ENCODE results near the gene RICTOR.
"Not testable (repeated sequence)": the region's sequence is repeated elsewhere in the genome, so short reads cannot be mapped to it uniquely, and the experiment has no call there.

The RICTOR gene

GRCh38 chr5:39058178-39058921, 15.8 kb downstream of the RICTOR start:
- peak overlapping the region; percentile 17 for H3K4me3 Mint-ChIP-seq
- no peaks in the 10 kb centered on the region for H3K9me3 Mint-ChIP-seq
- peaks cover 7% of the 10 kb centered on the region for H3K4me1 Mint-ChIP-seq (ENCODE audit: low read depth)
- H3K27me3 Mint-ChIP-seq, result no peaks in the 10 kb centered on the region
- no peak overlapping the region for H3K27ac Mint-ChIP-seq
- intact Hi-C loops (cut with micrococcal nuclease), result loop anchor here (10.0 kb wide), 1 partner anchor 54 kb away; no protein-coding TSS in a partner anchor
- H3K36me3 Mint-ChIP-seq (ENCODE audit: low read depth), result peaks cover 26% of the 10 kb centered on the region

GRCh38 chr5:39057734-39058133, 16.5 kb downstream of the RICTOR start:
- Mint-ChIP-seq H3K36me3 (ENCODE audit: low read depth) (peaks cover 26% of the 10 kb centered on the region), H3K27ac (no peak overlapping the region), H3K27me3 (no peaks in the 10 kb centered on the region), H3K4me3 (no peak overlapping the region), H3K4me1 (ENCODE audit: low read depth) (peaks cover 5% of the 10 kb centered on the region), H3K9me3 (no peaks in the 10 kb centered on the region)
- intact Hi-C loops (cut with micrococcal nuclease), result loop anchor here (10.0 kb wide), 1 partner anchor 53 kb away; no protein-coding TSS in a partner anchor

- no peaks in the 10 kb centered on the region for H3K9me3 Mint-ChIP-seq
- no peaks in the 10 kb centered on the region for H3K27me3 Mint-ChIP-seq
- intact Hi-C loops (cut with micrococcal nuclease), result loop anchor here (10.0 kb wide), 1 partner anchor 51 kb away; no protein-coding TSS in a partner anchor
- no peak overlapping the region for H3K4me3 Mint-ChIP-seq
- H3K27ac Mint-ChIP-seq, result no peak overlapping the region
- peaks cover 5% of the 10 kb centered on the region for H3K4me1 Mint-ChIP-seq (ENCODE audit: low read depth)
- H3K36me3 Mint-ChIP-seq (ENCODE audit: low read depth), result peaks cover 26% of the 10 kb centered on the region
Observed at GRCh38 chr5:39055768-39056398, 18.3 kb downstream of the RICTOR start.

- intact Hi-C loops (cut with micrococcal nuclease), result loop anchor here (10.0 kb wide), 1 partner anchor 50 kb away; no protein-coding TSS in a partner anchor
- Mint-ChIP-seq H3K27me3 (no peaks in the 10 kb centered on the region), H3K36me3 (ENCODE audit: low read depth) (peaks cover 26% of the 10 kb centered on the region), H3K4me1 (ENCODE audit: low read depth) (peaks cover 5% of the 10 kb centered on the region), H3K9me3 (no peaks in the 10 kb centered on the region), H3K27ac (no peak overlapping the region), H3K4me3 (no peak overlapping the region)
Observed at GRCh38 chr5:39055027-39055767, 19.0 kb downstream of the RICTOR start.

- peaks cover 26% of the 10 kb centered on the region for H3K36me3 Mint-ChIP-seq (ENCODE audit: low read depth)
- H3K27ac Mint-ChIP-seq, result no peak overlapping the region
- H3K9me3 Mint-ChIP-seq, result no peaks in the 10 kb centered on the region
- intact Hi-C loops (cut with micrococcal nuclease), result loop anchor here (10.0 kb wide), 1 partner anchor 48 kb away; no protein-coding TSS in a partner anchor
- peaks cover 6% of the 10 kb centered on the region for H3K4me1 Mint-ChIP-seq (ENCODE audit: low read depth)
- H3K27me3 Mint-ChIP-seq, result no peaks in the 10 kb centered on the region
- no peak overlapping the region for H3K4me3 Mint-ChIP-seq
Observed at GRCh38 chr5:39053189-39053588, 21.0 kb downstream of the RICTOR start.

- Mint-ChIP-seq H3K9me3 (no peaks in the 10 kb centered on the region), H3K27me3 (no peaks in the 10 kb centered on the region), H3K4me1 (ENCODE audit: low read depth) (peaks cover 6% of the 10 kb centered on the region), H3K4me3 (no peak overlapping the region), H3K36me3 (ENCODE audit: low read depth) (peaks cover 26% of the 10 kb centered on the region), H3K27ac (no peak overlapping the region)
- intact Hi-C loops (cut with micrococcal nuclease), result loop anchor here (10.0 kb wide), 1 partner anchor 47 kb away; no protein-coding TSS in a partner anchor
Observed at GRCh38 chr5:39052141-39052540, 22.1 kb downstream of the RICTOR start.

- Mint-ChIP-seq H3K36me3 (ENCODE audit: low read depth) (peaks cover 5% of the 10 kb centered on the region), H3K4me1 (ENCODE audit: low read depth) (peaks cover 6% of the 10 kb centered on the region), H3K27me3 (no peaks in the 10 kb centered on the region), H3K9me3 (no peaks in the 10 kb centered on the region), H3K4me3 (no peak overlapping the region), H3K27ac (no peak overlapping the region)
- intact Hi-C loops (cut with micrococcal nuclease), result no loop called here
Observed at GRCh38 chr5:39049315-39049714, 24.9 kb downstream of the RICTOR start.

- H3K4me1 Mint-ChIP-seq (ENCODE audit: low read depth), result peaks cover 2% of the 10 kb centered on the region
- H3K4me3 Mint-ChIP-seq, result no peak overlapping the region
- H3K9me3 Mint-ChIP-seq, result peaks cover 3% of the 10 kb centered on the region
- no peak overlapping the region for H3K27ac Mint-ChIP-seq
- no peaks in the 10 kb centered on the region for H3K27me3 Mint-ChIP-seq
- intact Hi-C loops (cut with micrococcal nuclease), result no loop called here
- peaks cover 9% of the 10 kb centered on the region for H3K36me3 Mint-ChIP-seq (ENCODE audit: low read depth)
Observed at GRCh38 chr5:39040875-39041274, 33.3 kb downstream of the RICTOR start.

- H3K4me3 Mint-ChIP-seq; H3K27me3 Mint-ChIP-seq; H3K4me1 Mint-ChIP-seq (ENCODE audit: low read depth); intact Hi-C loops (cut with micrococcal nuclease); H3K27ac Mint-ChIP-seq: not testable (repeated sequence)
- H3K9me3 Mint-ChIP-seq, result peaks cover 13% of the 10 kb centered on the region
- H3K36me3 Mint-ChIP-seq (ENCODE audit: low read depth), result peaks cover 20% of the 10 kb centered on the region
Observed at GRCh38 chr5:39034493-39034892, 39.7 kb downstream of the RICTOR start.

- Mint-ChIP-seq H3K27ac (no peak overlapping the region), H3K36me3 (ENCODE audit: low read depth) (peaks cover 35% of the 10 kb centered on the region), H3K4me1 (ENCODE audit: low read depth) (peaks cover 9% of the 10 kb centered on the region), H3K4me3 (no peak overlapping the region), H3K27me3 (no peaks in the 10 kb centered on the region), H3K9me3 (peaks cover 25% of the 10 kb centered on the region)
- intact Hi-C loops (cut with micrococcal nuclease), result no loop called here
Observed at GRCh38 chr5:39031041-39031440, 43.2 kb downstream of the RICTOR start.

GRCh38 chr5:39025456-39025855, 48.7 kb downstream of the RICTOR start:
- H3K27ac Mint-ChIP-seq, result no peak overlapping the region
- peaks cover 16% of the 10 kb centered on the region for H3K36me3 Mint-ChIP-seq (ENCODE audit: low read depth)
- peaks cover 36% of the 10 kb centered on the region for H3K4me1 Mint-ChIP-seq (ENCODE audit: low read depth)
- peaks cover 14% of the 10 kb centered on the region for H3K9me3 Mint-ChIP-seq
- intact Hi-C loops (cut with micrococcal nuclease), result no loop called here
- H3K4me3 Mint-ChIP-seq, result no peak overlapping the region
- H3K27me3 Mint-ChIP-seq, result no peaks in the 10 kb centered on the region

GRCh38 chr5:39024884-39025283, 49.3 kb downstream of the RICTOR start:
- intact Hi-C loops (cut with micrococcal nuclease), result no loop called here
- H3K27ac Mint-ChIP-seq, result no peak overlapping the region
- H3K4me3 Mint-ChIP-seq, result no peak overlapping the region
- H3K36me3 Mint-ChIP-seq (ENCODE audit: low read depth), result peaks cover 19% of the 10 kb centered on the region
- peaks cover 38% of the 10 kb centered on the region for H3K4me1 Mint-ChIP-seq (ENCODE audit: low read depth)
- no peaks in the 10 kb centered on the region for H3K27me3 Mint-ChIP-seq
- H3K9me3 Mint-ChIP-seq, result peaks cover 14% of the 10 kb centered on the region

- Mint-ChIP-seq H3K9me3 (peaks cover 14% of the 10 kb centered on the region), H3K27me3 (no peaks in the 10 kb centered on the region), H3K4me1 (ENCODE audit: low read depth) (peaks cover 41% of the 10 kb centered on the region), H3K36me3 (ENCODE audit: low read depth) (peaks cover 26% of the 10 kb centered on the region), H3K4me3 (no peak overlapping the region), H3K27ac (no peak overlapping the region)
- intact Hi-C loops (cut with micrococcal nuclease), result no loop called here
Observed at GRCh38 chr5:39024005-39024404, 50.2 kb downstream of the RICTOR start.

GRCh38 chr5:39023121-39023520, 51.1 kb downstream of the RICTOR start:
- Mint-ChIP-seq H3K4me1 (ENCODE audit: low read depth) (peaks cover 41% of the 10 kb centered on the region), H3K4me3 (no peak overlapping the region), H3K36me3 (ENCODE audit: low read depth) (peaks cover 26% of the 10 kb centered on the region), H3K27ac (no peak overlapping the region), H3K9me3 (peaks cover 7% of the 10 kb centered on the region), H3K27me3 (no peaks in the 10 kb centered on the region)
- intact Hi-C loops (cut with micrococcal nuclease), result no loop called here
